HG02610 (cell line): ENCODE data around the gene GRB2.

Source experiments
- ATAC-seq: cut with Tn5 transposase; IDR thresholded peaks from one replicate; pipeline ENCODE4 v1.9.1; 2021; ENCODE audit warnings: mild to moderate bottlenecking, moderate library complexity; ENCODE audit not compliant: unreplicated experiment

The GRB2 gene

DNA sequence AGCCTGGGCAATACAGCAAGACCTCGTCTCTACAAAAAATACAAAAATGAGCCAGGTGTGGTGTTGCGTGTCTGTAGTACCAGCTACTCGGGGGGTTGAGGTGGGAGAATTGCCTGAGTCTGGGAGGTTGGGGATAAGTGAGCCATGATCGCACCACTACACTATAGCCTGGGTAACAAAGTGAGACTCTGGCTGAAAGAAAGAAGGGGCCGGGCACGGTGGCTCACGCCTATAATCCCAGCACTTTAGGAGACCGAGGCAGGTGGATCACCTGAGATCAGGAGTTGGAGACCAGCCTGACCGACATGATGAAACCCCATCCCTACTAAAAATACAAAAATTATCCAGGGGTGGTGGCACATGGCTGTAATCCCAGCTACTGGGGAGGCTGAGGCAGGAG is 10.5 kb upstream of the GRB2 start:
- ATAC-seq = no peak

DNA sequence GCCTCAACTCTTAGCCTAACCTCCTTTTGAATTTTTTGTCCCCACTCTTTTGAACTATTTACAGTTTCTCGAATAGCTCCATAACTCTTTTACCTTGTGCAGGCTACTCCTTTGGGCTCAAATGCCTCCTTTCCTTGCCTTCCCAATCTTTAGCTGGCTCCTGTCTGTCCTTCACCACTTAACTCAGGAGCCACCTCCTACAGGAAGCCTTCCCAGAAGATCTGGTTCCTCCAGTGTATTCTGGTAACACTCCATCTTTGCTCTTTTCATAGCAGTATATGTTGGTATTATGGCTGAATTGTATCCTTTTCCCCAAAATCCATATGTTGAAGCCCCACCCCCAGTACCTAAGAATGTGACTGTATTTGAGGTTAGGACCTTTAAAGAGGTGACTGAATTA is 9.0 kb upstream of the GRB2 start:
- no peak for ATAC-seq

DNA sequence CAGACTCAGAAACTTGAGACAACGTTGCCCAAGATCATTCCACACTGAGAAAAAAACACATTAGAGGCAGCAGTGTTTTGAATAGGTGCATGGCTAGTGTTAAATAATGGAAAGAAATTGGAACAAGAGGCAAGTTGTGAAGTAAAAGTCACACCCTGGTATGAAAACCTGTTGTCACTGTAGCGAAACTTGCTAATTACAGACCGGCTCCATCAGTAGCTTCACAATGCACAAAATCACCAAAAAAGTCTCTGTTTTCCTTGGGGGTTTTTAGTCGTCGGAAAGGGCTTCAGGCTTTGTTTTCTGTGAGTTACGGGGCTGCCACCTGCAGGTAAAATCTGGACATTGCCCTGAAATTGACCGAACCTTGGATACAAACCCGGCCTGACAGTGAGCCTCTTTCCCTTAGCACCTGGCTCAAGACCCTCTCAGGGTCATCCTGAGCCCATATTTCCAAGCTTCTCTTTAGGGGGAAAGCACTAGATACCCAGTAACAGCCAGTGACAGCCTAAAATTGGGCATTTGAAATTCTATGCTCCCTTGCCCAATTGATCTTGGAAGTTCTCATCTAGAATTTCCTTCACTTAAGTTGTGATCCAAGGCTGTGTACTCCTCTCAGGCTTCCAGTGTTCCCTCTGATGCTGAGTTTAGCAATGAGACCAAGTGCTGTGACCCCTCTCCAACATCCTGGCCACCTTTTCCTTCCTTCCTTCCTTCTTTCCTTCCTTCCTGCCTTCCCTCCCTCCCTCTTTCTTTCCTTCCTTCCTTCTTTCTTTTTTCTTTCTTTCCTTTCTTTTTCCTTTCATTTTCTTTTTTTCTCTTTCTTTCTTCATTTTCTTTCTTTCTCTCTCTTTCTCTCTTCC is 7.2 kb upstream of the GRB2 start:
- ATAC-seq = peak; percentile 47

DNA sequence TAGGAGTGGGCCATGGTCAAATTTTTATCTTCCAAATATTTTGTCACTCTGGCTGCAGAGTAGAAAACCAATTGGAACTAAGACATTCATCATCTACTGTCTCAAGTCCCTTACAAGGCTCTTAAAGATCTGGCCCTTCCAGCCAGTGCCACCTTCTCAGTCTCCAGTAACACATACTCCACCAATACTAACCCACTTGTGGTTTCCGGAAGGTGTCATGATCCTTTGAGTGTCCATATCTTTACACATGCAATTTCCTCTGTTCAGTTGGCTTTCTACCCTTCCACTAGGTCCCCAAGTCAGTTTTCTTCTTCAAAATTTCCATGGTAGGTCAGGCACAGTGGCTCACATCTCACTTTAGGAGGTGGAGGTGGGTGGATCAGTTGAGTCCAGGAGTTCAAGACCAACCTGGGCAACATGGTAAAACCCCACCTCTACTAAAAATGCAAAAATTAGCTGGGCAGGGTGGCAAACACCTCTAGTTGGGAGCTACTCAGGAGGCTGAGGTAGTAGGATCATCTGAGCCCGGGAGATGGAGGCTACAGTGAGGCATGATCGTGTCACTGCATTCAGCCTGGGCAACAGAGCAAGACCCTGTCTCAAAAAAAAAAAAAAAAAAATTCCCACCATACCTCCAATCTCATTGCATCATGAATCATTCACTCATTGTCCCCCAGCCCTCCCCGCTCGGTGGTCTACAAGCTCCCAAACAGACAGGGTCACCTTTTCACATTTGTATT is 6.0 kb upstream of the GRB2 start:
- no peak for ATAC-seq

DNA sequence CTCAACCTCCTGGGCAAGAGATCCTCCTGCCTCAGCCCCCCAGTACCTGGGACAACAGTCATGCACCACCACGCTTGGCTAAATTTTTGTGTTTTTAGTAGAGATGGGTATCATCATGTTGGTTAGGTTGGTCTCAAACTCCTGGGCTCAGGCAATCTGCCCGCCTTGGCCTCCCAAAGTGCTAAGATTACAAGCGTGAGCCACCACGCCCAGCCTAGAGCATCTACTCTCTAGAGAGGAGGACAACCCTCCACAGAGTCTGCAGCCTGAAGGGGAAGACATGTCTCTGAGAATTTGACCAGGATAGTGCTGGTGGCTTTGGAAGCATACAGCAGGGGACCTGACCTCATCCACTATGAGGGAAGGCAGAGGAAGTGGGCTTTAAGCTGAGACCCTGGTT is 4.7 kb upstream of the GRB2 start:
- no peak for ATAC-seq

DNA sequence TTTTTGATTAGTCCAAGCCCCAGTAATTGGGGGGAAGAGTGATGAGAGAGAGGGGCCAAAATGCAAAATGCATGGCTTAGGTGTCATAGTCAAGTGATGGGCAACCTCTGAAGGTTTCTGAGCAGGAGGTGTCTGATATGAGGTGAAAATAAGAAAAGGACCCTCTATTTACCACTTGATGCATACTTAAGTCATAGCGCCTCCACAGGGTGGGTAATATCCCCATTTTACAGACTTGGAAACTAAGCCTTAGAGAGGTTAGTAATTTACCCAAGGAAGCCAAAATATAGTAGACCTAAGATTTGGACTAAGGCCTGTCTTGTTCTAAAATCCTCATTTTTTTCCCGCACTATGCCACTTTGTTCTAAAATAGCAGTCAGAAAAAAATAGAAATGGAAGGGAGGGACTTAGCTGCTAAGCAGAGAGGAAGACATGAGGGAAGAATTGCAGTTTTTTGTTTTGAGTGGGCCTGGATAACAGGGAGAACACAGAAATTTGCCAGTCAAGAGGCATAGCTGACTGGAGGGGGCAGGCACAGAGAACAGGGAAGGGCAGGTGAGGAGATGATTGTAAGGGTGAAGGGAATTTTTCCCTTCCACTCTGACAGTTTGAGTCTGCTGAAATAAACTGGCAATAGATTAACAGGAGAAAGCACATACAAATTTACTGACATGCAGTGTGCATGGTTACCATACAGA is 2.3 kb upstream of the GRB2 start:
- no peak for ATAC-seq

DNA sequence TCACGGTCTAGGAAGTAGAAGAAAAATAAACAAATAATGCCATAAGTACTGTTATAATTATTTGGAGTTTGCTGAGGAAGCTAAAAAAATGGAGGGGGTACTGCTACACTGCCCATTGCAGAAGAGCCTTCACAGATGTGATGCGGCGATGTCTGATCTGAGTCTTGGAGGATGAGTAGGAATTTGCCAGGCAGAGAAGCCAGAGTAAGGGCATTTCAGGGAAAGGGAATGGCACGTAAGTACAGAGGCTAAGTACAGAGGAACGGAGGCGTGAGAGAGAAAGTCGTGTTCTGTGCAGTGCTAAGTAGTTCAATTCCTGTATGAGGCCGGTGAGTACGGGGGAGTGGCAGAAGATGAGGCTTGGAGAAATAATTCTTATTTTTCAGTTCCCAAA is 741 bp upstream of the GRB2 start:
- no peak for ATAC-seq

DNA sequence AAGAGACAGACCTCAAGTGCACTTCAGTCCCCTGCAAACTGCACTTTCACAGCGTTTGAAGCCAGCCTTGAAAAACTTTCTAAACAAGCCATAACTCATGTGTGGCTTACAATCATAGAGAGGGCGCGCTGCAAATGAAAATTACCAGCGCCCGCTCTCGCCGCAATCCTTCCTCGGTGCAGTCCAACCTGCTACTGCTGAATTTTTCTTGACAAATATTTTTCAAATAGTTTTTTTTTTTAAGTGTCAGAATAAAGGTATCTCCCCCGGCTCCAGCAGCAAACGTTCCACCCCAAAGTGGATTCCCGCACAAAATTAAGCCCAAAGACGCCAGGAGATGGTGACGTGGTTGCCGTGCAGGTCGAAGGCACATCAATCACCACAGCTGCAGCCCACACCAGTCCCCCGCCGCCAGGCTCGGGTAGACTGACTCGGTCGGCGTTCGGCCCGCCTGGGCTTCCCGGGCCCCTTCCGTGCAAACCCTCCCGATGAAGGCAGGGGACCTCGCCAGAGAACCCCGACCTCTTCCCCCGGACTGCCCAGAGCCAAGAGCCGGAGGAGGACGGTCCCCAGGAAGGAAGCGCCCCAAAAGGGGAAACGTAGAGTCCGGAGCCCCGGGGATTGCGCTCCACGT is 630 bp downstream of the GRB2 start:
- ATAC-seq = peak; percentile 20

DNA sequence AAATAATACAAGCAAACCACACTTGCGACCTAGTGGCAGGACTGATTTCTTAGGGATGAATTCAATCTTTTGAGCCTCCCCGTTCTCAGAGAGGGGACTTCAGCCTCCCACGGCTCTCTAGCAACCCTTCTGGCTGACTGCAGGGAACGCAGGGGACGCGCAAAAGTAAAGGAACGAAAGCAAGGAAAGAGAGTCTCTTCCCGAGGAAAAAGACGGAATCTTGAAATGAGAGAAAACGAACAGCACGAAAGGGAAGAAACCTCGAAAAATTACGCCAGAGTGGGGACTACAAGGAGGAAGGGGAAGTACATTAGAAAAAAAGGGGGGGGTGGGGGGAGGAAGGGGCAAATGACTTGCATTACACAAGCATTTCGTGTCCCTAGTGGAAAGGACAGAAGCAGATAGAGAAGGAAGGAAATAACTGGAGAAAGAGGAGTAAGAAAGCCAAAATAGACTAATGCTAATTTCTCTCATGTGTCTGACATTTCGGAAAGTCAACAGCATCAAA is 1.2 kb downstream of the GRB2 start:
- ATAC-seq = no peak

DNA sequence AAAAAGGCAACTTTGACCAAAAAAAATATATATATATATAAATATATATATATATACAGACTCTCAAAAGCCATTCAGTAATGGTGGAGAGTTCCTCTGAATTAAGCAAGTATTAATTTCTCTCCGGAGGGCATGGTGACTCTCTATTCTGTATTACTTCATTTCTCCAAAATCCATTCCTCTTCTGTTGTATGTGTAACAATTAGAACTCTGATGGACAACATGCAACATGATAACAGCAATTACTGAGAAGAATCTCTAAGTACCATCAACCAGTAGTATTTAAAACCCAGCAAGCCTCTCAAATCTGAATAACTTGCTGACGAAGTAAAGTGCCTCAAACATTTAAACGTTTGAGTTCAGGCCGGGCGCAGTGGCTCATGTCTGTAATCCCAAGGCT is 2.3 kb downstream of the GRB2 start:
- no peak for ATAC-seq

DNA sequence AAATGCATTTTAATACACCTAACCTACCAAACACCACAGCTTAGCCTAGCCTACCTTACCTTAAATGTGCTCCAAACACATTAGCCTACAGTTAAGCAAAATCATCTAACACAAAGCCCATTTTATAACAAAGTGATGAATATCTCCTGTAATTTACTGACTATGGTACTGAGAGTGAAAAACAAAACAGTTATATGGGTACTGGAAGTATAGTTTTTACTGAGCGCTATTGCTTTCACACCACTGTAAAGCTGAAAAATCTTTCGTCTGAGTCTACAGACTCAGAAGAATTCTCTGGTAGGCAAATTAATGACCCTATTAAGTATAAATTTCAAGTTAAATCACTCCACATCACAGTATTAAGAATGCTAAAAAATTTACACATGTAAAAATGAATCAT is 3.5 kb downstream of the GRB2 start:
- no peak for ATAC-seq

DNA sequence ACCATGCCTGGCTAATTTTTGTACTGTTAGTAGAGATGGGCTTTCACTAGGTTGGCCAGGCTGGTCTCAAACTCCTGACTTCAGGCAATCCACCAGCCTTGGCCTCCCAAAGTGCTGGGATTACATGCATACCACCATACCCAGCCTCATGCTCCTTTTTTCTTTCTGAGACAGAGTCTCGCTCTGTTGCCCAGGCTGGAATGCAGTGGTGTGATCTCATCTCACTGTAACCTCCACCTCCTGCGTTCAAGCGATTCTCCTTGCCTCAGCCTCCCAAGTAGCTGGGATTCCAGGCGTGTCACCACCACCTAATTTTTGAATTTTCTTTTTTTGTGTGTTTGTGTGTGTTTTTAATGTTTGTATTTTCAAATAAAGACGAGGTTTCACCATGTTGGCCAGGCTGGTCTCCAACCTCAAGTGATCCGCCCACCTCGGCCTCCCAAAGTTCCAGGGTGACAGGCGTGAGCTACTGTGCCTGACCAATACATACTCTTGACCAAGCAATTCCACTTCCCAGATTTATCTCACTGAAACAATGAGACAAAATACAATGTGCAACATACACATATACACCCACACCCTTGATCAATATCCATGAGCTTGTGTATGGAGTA is 5.0 kb downstream of the GRB2 start:
- ATAC-seq = no peak

DNA sequence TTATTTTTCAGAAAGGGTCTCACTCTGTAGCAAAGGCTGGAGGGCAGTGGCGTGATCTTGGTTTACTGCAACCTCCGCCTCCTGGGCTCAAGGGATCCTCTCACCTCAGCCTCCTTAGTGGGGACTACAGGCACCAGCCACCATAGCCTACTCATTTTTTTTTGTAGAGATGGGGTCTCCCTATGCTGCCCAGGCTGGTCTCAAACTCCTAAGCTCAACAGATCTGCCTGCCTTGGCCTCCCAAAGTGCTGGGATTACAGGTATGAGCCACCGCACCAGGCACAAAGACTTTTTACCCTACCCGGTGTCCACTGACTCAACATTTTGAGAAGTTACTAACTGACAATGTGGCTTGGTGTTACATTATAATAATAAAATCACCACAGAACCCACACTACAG is 7.2 kb downstream of the GRB2 start:
- ATAC-seq = no peak

DNA sequence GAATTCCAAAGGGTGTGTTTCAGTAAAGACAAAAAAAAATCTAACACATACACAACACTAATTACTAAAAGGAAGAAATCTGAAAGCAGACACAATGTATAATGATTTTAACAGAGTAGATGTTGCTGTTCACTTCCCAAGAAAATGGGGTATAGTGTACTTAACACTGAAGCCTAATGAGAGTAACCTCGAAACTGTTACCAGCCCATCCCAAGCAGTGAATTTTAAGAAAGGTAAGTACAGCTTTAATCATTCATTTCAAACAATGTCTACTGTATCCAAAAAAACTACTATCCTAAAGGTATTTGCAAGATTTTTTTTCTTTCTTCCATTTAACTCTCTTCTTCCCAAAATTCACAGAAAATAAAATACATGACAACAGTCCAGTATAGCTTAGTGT is 8.3 kb downstream of the GRB2 start:
- no peak for ATAC-seq

DNA sequence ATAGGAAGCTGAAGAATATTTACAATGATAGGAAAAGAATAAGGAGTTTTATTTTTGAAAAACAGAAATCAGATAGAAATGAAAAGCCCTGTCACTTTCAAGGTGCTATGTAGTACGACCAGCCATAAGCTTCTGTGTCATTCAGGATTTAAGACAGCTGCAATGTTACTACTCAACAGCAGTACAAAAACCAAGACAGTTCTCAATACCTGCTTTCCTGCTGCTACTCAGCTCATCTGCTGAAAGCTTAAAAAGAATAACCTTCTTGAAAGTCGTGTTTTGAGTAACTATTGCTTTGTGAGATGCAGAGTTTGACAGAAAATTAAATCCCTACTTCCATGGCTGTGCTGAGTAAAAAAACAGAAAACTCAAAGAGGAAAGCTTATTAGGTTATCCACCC is 8.7 kb downstream of the GRB2 start:
- no peak for ATAC-seq

DNA sequence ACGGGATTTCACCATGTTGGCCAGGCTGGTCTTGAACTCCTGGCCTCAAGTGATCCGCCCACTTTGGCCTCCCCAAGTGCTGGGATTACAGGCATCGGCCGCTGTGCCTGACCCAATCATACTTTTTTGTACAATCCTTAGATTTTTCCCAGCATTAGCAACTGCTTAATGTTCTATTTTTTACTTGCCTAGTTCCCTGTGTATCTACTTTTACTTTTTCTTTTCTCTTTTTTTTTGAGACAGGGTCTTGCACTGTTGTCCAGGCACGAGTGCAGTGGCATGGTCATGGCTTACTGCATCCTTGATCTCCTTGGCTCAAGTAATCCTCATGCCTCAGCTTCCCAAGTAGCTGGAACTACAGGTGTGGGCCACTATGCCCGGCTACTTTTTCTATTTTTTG is 9.5 kb downstream of the GRB2 start:
- no peak for ATAC-seq

DNA sequence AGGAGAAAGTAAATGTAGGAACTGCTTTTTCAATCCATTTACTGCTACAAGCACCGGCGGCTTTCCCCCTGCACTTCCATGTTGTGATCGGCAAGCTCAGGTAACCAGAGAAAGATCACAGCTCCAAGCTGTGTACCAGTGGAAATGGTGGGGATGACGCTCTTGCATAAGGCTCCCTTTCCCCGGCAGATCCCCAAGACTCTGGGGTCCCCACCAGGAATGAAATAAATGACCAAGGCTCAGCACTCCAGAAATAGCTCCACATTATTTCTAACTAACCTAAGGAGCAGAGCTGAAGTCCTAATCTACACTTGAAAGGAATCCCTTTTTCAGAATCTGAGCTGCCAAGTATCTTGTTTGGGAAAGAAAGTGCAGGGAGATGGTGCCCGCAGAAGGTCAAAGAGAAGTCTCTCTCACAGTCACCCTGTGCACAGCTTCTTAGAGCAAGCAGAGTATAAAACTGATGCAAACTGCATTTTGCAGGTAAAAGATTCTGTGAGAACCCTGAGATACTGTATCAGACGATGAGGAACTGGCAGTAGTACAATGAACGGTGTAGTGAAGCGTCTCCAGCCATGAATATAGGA is 11.1 kb downstream of the GRB2 start:
- no peak for ATAC-seq

DNA sequence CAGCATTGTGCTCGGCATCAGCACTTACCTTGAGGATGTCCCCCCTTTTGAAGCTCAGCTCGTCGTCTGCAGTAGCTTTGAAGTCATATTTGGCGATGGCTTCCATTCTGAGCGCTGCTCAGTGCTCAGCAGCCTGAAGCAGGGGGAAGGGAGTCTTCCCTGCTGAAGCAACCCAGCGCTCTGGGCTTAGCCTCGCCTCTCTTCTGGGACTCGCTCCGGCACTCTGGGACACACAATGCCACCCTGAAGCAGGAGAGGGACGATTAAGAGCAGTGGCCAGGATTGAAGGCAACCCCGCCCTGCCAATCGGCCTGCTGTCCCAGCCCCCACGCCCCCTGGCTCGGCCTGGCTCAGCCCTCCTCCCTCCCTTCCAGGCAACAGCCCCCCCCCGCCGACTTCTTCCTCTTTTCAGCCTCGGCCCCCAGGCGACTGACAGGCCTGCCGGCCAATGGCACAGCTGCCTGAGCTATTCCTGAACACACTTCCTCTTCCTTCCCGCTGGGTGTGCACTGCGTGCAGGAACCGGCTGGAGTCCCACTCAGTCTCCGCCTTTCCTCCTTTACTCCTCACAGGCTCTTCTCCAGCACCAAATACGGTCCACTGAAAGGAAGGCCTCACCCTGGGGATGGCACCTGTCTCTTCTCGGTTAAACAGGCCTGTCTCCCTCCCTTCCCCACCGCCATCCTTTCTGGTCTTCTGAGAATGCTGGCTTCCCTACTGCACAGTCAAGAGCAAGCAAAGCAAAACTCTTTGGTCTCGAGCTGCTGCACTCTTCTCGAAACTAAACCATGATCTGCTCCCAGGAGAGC is 11.8 kb downstream of the GRB2 start:
- peak; percentile 86 for ATAC-seq

DNA sequence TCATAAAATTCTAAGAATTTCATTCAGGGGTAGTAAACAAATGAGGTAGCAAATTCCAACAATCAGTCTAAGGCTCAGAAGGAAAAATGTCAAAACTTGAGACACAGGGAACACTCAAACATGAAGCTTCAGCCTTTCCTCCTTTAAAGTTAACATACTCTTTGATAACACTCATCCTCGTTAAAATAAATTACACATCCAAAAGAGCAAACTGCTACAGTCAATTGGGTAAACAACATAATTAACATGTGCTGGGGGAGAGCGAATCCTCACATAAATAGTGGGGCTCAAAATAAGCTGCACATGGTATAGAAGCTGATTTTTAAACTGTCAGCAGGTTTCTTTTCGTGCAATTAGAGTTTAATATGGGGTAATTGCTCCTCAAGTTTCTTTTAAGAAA is 12.9 kb downstream of the GRB2 start:
- no peak for ATAC-seq

DNA sequence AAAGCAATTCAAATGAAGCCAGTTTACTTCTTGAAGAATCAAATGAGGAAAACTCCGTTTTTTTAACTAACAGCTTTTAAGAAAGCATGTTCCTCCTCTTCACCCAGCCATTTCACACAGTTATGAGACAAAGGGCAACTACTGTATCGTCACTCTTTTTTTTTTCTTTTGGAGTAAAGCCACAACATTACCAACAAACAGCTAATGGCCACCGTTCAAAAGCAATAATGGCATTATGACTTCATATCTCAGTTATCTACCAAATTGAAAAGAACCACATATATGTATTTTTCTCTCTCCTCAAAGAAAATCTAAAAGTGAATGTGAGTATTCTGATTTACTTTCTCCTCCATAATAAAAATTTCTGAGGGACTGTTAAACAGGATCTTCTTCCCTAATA is 14.5 kb downstream of the GRB2 start:
- ATAC-seq = no peak
